Inflammatory macrophage (primary cell): ENCODE measurements around the gene OMA1.
A peak's percentile ranks its signal among the peaks of the same experiment; 100 is the strongest.
"Not testable (repeated sequence)": the region's sequence is repeated elsewhere in the genome, so short reads cannot be mapped to it uniquely, and the experiment has no call there.

ENCODE experiments used
- DNase-seq, 2 donors: peaks; one replicate each; pipeline ENCODE4 v3.0.0-alpha.2; 2020 to 2022

OMA1 gene

GRCh38 chr1:58573705-58574591, 27.4 kb upstream of the OMA1 start:
- DNase-seq, result no peak

- DNase-seq, result no peak
Observed at GRCh38 chr1:58573138-58573537, 26.6 kb upstream of the OMA1 start.

- no peak for DNase-seq
Observed at GRCh38 chr1:58572690-58573089, 26.2 kb upstream of the OMA1 start.

- no peak for DNase-seq
Observed at GRCh38 chr1:58571616-58572015, 25.1 kb upstream of the OMA1 start.

GRCh38 chr1:58570817-58571216, 24.3 kb upstream of the OMA1 start:
- no peak for DNase-seq

- no peak for DNase-seq
Observed at GRCh38 chr1:58570094-58570493, 23.6 kb upstream of the OMA1 start.

GRCh38 chr1:58568911-58569310, 22.4 kb upstream of the OMA1 start:
- DNase-seq, result no peak

GRCh38 chr1:58568271-58568860, 21.8 kb upstream of the OMA1 start:
- DNase-seq, result no peak

- no peak for DNase-seq
Observed at GRCh38 chr1:58566339-58566738, 19.8 kb upstream of the OMA1 start.

GRCh38 chr1:58563715-58564114, 17.2 kb upstream of the OMA1 start:
- DNase-seq, result not testable (repeated sequence)

GRCh38 chr1:58561633-58562032, 15.1 kb upstream of the OMA1 start:
- DNase-seq, result peak; percentile 79 to 83

GRCh38 chr1:58555393-58555792, 8.9 kb upstream of the OMA1 start:
- no peak for DNase-seq

GRCh38 chr1:58551186-58552140, 4.9 kb upstream of the OMA1 start:
- DNase-seq, result no peak

GRCh38 chr1:58549291-58549690, 2.8 kb upstream of the OMA1 start:
- DNase-seq, result not testable (repeated sequence)

- DNase-seq, result peak; percentile 21 to 25
Observed at GRCh38 chr1:58548371-58548770, 1.8 kb upstream of the OMA1 start.

- DNase-seq, result peak; percentile 76 to 82
Observed at GRCh38 chr1:58545591-58546519, 671 bp downstream of the OMA1 start.

GRCh38 chr1:58543260-58543659, 3.3 kb downstream of the OMA1 start:
- no peak for DNase-seq

- no peak for DNase-seq
Observed at GRCh38 chr1:58539553-58539952, 7.0 kb downstream of the OMA1 start.

GRCh38 chr1:58538821-58539220, 7.7 kb downstream of the OMA1 start:
- no peak for DNase-seq

- DNase-seq, result peak in 1 of 2 donors; percentile 65
Observed at GRCh38 chr1:58531842-58532241, 14.7 kb downstream of the OMA1 start.

- DNase-seq, result no peak
Observed at GRCh38 chr1:58529284-58529683, 17.2 kb downstream of the OMA1 start.

- peak; percentile 8 to 18 for DNase-seq
Observed at GRCh38 chr1:58528518-58528917, 18.0 kb downstream of the OMA1 start.
